Astrocyte (in vitro differentiated cells and primary cell): ENCODE measurements around the gene PIK3IP1. TPM values are rescaled to one million over a fixed set of nuclear protein-coding genes. Genes with fewer than 3 reads are reported as not detected.

Experiments
- DNase-seq: peaks from one replicate; pipeline ENCODE4 v3.0.0-alpha.2; 2010; ENCODE audit warnings: low read depth
- FAIRE-seq: peaks from 2 replicates; lab custom pipeline; 2011; peaks lifted over from hg19 to GRCh38; lab: Jason Lieb, UNC
- H2AFZ ChIP-seq: 2 replicates; pipeline ENCODE4 v1.6.0; 2012; ENCODE audit warnings: low read depth, low read length, inconsistent platforms
- H3K27ac ChIP-seq: 2 replicates; pipeline ENCODE4 v1.5.1; 2011; ENCODE audit warnings: low read depth, low read length, inconsistent platforms
- H3K27me3 ChIP-seq: 2 replicates; pipeline ENCODE4 v1.6.0; 2011; ENCODE audit warnings: low read length, inconsistent platforms; ENCODE audit not compliant: insufficient read depth
- H3K36me3 ChIP-seq: 2 replicates; pipeline ENCODE4 v1.5.1; 2011; ENCODE audit warnings: low read length, inconsistent platforms; ENCODE audit not compliant: insufficient read depth
- H3K4me1 ChIP-seq: 2 replicates; pipeline ENCODE4 v1.5.1; 2011; ENCODE audit warnings: low read length, inconsistent platforms; ENCODE audit not compliant: insufficient read depth
- H3K4me2 ChIP-seq: 2 replicates; pipeline ENCODE4 v1.6.0; 2012; ENCODE audit warnings: low read length, inconsistent platforms
- H3K4me3 ChIP-seq: 2 replicates; pipeline ENCODE4 v1.5.1; 2011; ENCODE audit warnings: low read depth, mild to moderate bottlenecking, low read length, inconsistent platforms; ENCODE audit not compliant: insufficient read depth
- H3K79me2 ChIP-seq: 2 replicates; pipeline ENCODE4 v1.6.0; 2012; ENCODE audit warnings: mild to moderate bottlenecking, low read length, inconsistent platforms; ENCODE audit not compliant: insufficient read depth
- H3K9ac ChIP-seq: 2 replicates; pipeline ENCODE4 v1.6.0; 2012; ENCODE audit warnings: mild to moderate bottlenecking, low read length, inconsistent platforms
- H3K9me3 ChIP-seq: 2 replicates; pipeline ENCODE4 v1.5.1; 2012; ENCODE audit warnings: low read depth, mild to moderate bottlenecking, low read length, inconsistent platforms; ENCODE audit not compliant: insufficient read depth
- H4K20me1 ChIP-seq: 2 replicates; pipeline ENCODE4 v1.6.0; 2012; ENCODE audit warnings: low read length, inconsistent platforms; ENCODE audit not compliant: insufficient read depth
- H3K27ac Mint-ChIP-seq: one replicate; pipeline ENCODE4 v1.8.0; 2021; ENCODE audit warnings: mild to moderate bottlenecking, mixed read lengths; ENCODE audit not compliant: unreplicated experiment
- H3K27me3 Mint-ChIP-seq: one replicate; pipeline ENCODE4 v1.8.0; 2021; ENCODE audit warnings: low read depth, mixed read lengths; ENCODE audit not compliant: unreplicated experiment
- H3K36me3 Mint-ChIP-seq: one replicate; pipeline ENCODE4 v1.8.0; 2021; ENCODE audit warnings: low read depth, mixed read lengths; ENCODE audit not compliant: unreplicated experiment
- H3K4me1 Mint-ChIP-seq: one replicate; pipeline ENCODE4 v1.8.0; 2021; ENCODE audit warnings: low read depth, mixed read lengths; ENCODE audit not compliant: unreplicated experiment
- H3K4me3 Mint-ChIP-seq: one replicate; pipeline ENCODE4 v1.8.0; 2021; ENCODE audit warnings: mild to moderate bottlenecking, moderate library complexity, mixed read lengths; ENCODE audit not compliant: unreplicated experiment
- H3K9me3 Mint-ChIP-seq: one replicate; pipeline ENCODE4 v1.8.0; 2021; ENCODE audit warnings: mild to moderate bottlenecking, mixed read lengths; ENCODE audit not compliant: unreplicated experiment
- EZH2 ChIP-seq: IDR thresholded peaks from 2 replicates; pipeline ENCODE4 v1.6.1; 2012; ENCODE audit warnings: mild to moderate bottlenecking, low read length, inconsistent platforms; ENCODE audit not compliant: insufficient read depth
- total RNA-seq: library from RNA; stranded (reverse); gene quantifications from 2 replicates; pipeline ENCODE4 v1.2.1, GENCODE V29; 2021
- TF ChIP-seq, protein P1 (sequence below): IDR thresholded peaks from 2 replicates; pipeline ENCODE4 v1.5.1; 2011; ENCODE audit warnings: low read depth, mild to moderate bottlenecking, inconsistent platforms, low read length, moderate library complexity; ENCODE audit not compliant: insufficient read depth

The PIK3IP1 gene
- total RNA-seq, 1 donor from 2014 or later: 21.4 TPM

- Histone ChIP-seq H3K4me2 (no peak overlapping the region), H4K20me1 (peaks cover 26% of the 10 kb centered on the region), H3K27ac (no peak overlapping the region), H3K4me3 (no peak overlapping the region), H3K79me2 (no peaks in the 10 kb centered on the region), H3K27me3 (no peaks in the 10 kb centered on the region), H3K9me3 (no peaks in the 10 kb centered on the region), H3K9ac (no peak overlapping the region), H3K36me3 (peaks cover 27% of the 10 kb centered on the region), H3K4me1 (peaks cover 5% of the 10 kb centered on the region), H2AFZ (no peak overlapping the region)
- no peaks in the 10 kb centered on the region for H3K9me3 Mint-ChIP-seq
- DNase-seq: no peak
- H3K36me3 Mint-ChIP-seq: peaks cover 49% of the 10 kb centered on the region
- TF ChIP-seq EZH2: no peak
- TF ChIP-seq, protein P1, sequence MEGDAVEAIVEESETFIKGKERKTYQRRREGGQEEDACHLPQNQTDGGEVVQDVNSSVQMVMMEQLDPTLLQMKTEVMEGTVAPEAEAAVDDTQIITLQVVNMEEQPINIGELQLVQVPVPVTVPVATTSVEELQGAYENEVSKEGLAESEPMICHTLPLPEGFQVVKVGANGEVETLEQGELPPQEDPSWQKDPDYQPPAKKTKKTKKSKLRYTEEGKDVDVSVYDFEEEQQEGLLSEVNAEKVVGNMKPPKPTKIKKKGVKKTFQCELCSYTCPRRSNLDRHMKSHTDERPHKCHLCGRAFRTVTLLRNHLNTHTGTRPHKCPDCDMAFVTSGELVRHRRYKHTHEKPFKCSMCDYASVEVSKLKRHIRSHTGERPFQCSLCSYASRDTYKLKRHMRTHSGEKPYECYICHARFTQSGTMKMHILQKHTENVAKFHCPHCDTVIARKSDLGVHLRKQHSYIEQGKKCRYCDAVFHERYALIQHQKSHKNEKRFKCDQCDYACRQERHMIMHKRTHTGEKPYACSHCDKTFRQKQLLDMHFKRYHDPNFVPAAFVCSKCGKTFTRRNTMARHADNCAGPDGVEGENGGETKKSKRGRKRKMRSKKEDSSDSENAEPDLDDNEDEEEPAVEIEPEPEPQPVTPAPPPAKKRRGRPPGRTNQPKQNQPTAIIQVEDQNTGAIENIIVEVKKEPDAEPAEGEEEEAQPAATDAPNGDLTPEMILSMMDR: no peak
- H3K4me3 Mint-ChIP-seq: no peak overlapping the region
- H3K4me1 Mint-ChIP-seq: peaks cover 17% of the 10 kb centered on the region
- no peak for FAIRE-seq
- H3K27me3 Mint-ChIP-seq: no peaks in the 10 kb centered on the region
- H3K27ac Mint-ChIP-seq: no peak overlapping the region
These were observed 18.3 kb downstream of the PIK3IP1 start for GRCh38 chr22:31274017-31274416.

DNA sequence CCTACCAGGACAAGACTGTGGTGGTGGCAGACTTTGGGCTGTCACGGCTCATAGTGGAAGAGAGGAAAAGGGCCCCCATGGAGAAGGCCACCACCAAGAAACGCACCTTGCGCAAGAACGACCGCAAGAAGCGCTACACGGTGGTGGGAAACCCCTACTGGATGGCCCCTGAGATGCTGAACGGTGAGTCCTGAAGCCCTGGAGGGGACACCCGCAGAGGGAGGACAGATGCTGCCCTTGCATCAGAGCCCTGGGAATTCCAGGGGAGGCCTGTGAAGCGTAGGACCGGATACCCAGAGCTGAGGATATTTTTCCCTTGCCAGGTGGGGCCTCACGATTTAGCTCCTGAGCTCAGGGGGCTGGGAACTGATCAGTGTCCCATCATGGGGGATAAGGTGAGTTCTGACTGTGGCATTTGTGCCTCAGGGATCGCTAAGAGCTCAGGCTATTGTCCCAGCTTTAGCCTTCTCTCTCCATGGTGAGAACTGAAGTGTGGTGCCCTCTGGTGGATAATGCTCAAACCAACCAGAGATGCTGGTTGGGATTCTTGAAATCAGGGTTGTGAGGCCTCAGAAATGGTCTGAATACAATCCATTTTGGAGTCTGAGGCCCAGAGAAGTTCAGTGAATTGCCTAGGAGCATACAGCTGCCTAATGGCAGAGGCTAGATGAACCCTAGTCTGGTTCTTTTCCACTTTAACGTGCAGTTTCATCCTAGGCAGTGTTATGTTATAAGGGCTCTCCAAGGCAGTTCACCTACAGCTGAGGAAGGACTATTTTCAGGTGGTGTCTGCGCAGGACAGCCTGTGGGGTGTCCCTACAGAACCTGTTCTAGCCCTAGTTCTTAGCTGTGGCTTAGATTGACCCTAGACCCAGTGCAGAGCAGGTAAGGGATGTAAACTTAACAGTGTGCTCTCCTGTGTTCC, 19.5 kb downstream of the PIK3IP1 start:
- Histone ChIP-seq H3K9ac (peak overlapping the region; percentile 25), H3K27ac (no peak overlapping the region), H3K4me2 (no peak overlapping the region), H3K79me2 (no peaks in the 10 kb centered on the region), H3K9me3 (no peaks in the 10 kb centered on the region), H3K4me3 (no peak overlapping the region), H3K4me1 (peaks cover 5% of the 10 kb centered on the region), H2AFZ (no peak overlapping the region), H4K20me1 (peaks cover 17% of the 10 kb centered on the region), H3K36me3 (peaks cover 28% of the 10 kb centered on the region), H3K27me3 (no peaks in the 10 kb centered on the region)
- no peaks in the 10 kb centered on the region for H3K9me3 Mint-ChIP-seq
- no peak overlapping the region for H3K4me3 Mint-ChIP-seq
- peak overlapping the region; percentile 34 for H3K27ac Mint-ChIP-seq
- H3K4me1 Mint-ChIP-seq: peaks cover 19% of the 10 kb centered on the region
- H3K27me3 Mint-ChIP-seq: no peaks in the 10 kb centered on the region
- peaks cover 57% of the 10 kb centered on the region for H3K36me3 Mint-ChIP-seq
- FAIRE-seq: peak; percentile 47
- TF ChIP-seq EZH2: no peak
- TF ChIP-seq, protein P1: peak; percentile 80
- no peak for DNase-seq

GRCh38 chr22:31271485-31271884, 20.8 kb downstream of the PIK3IP1 start:
- Histone ChIP-seq H3K4me1 (peaks cover 5% of the 10 kb centered on the region), H3K4me3 (no peak overlapping the region), H3K79me2 (no peaks in the 10 kb centered on the region), H3K4me2 (peak overlapping the region; percentile 29), H3K27ac (peak overlapping the region; percentile 50), H3K27me3 (no peaks in the 10 kb centered on the region), H4K20me1 (peaks cover 17% of the 10 kb centered on the region), H3K9me3 (no peaks in the 10 kb centered on the region), H2AFZ (no peak overlapping the region), H3K36me3 (peaks cover 28% of the 10 kb centered on the region), H3K9ac (peak overlapping the region; percentile 48)
- H3K36me3 Mint-ChIP-seq: peaks cover 69% of the 10 kb centered on the region
- peak overlapping the region; percentile 16 for H3K27ac Mint-ChIP-seq
- no peak for TF ChIP-seq EZH2
- TF ChIP-seq, protein P1: no peak
- DNase-seq (peak; percentile 52), FAIRE-seq (no peak)
- no peaks in the 10 kb centered on the region for H3K9me3 Mint-ChIP-seq
- peaks cover 19% of the 10 kb centered on the region for H3K4me1 Mint-ChIP-seq
- H3K4me3 Mint-ChIP-seq: peak overlapping the region; percentile 20
- H3K27me3 Mint-ChIP-seq: no peaks in the 10 kb centered on the region
